Esophagus muscularis mucosa (tissue), 4 donors: Measurements from ENCODE around the gene DCHS1. TPM values are rescaled to one million over a fixed set of nuclear protein-coding genes. Genes with fewer than 3 reads are reported as not detected.

Experiments used
- DNase-seq: peaks from one replicate; pipeline ENCODE4 v3.0.0-alpha.2; 2017; ENCODE audit errors: extremely low spot score
- H3K27ac ChIP-seq, 4 donors: fragments of 200-600 bp; sonication (generic); replicated peaks in 1 of 4; 1 replicate in 3 of 4; 2 replicates in 1 of 4; pipeline ENCODE4 v1.5.1; 2016 to 2019; ENCODE audit warnings: mild to moderate bottlenecking in 1 of 4
- H3K27me3 ChIP-seq, 4 donors: fragments of 200-600 bp; sonication (generic); one replicate each; pipeline versions ENCODE4 v1.5.1 to v1.6.0; 2016 to 2019
- H3K36me3 ChIP-seq, 4 donors: fragments of 200-600 bp; sonication (generic); one replicate each; pipeline ENCODE4 v1.5.1; 2016 to 2019
- H3K4me1 ChIP-seq, 4 donors: fragments of 200-600 bp; sonication (generic); one replicate each; pipeline ENCODE4 v1.5.1; 2016 to 2019
- H3K4me3 ChIP-seq, 4 donors: fragments of 200-600 bp; sonication (generic); 1 replicate in 2 of 4; 2 replicates in 2 of 4; pipeline ENCODE4 v1.5.1; 2016 to 2019; ENCODE audit warnings: mild to moderate bottlenecking in 4 of 4, moderate library complexity in 1 of 4
- H3K9me3 ChIP-seq, 4 donors: fragments of 200-600 bp; sonication (generic); 1 replicate in 3 of 4; 2 replicates in 1 of 4; pipeline ENCODE4 v1.5.1; 2016 to 2019
- EP300 ChIP-seq: sonication (generic); formaldehyde crosslinking; IDR thresholded peaks from one replicate; pipeline ENCODE4 v1.6.1; 2017; ENCODE audit warnings: antibody characterized with exemption
- POLR2A ChIP-seq: fragments of 450-650 bp; IDR thresholded peaks from one replicate; pipeline ENCODE4 v1.6.1; 2017; ENCODE audit warnings: antibody characterized with exemption, moderate library complexity, mild to moderate bottlenecking, low read depth
- POLR2AphosphoS5 ChIP-seq, 2 donors: sonication (generic); formaldehyde crosslinking; IDR thresholded peaks; one replicate each; pipeline ENCODE4 v1.6.1; 2017; ENCODE audit warnings: antibody characterized with exemption in 2 of 2
- WGBS: methylation state at CpG from one replicate; pipeline ENCODE4 v1.1.5; 2018; 5-methylcytosine and 5-hydroxymethylcytosine counted together
- intact Hi-C: fragments of 100-400 bp; cut with DNase I; formaldehyde crosslinking; loops from one replicate; pipeline ENCODE4 v1.15.1; 2023
- total RNA-seq, 4 donors: library from RNA; depleted of rRNA; stranded (reverse); fragments of >200 nt; gene quantifications; one replicate each; pipeline versions ENCODE4 v1.1.0 to v1.2.1, GENCODE V29; 2016
- TF ChIP-seq, protein P1 (sequence below), 3 experiments: fragments of 200-600 bp in 2 of 3; fragments of 450-650 bp in 1 of 3; sonication (generic) in 2 of 3; IDR thresholded peaks; one replicate each; pipeline ENCODE4 v1.5.1; 2017 to 2019; ENCODE audit warnings: antibody characterized with exemption in 3 of 3, mild to moderate bottlenecking in 2 of 3, moderate library complexity in 1 of 3

DCHS1 gene
- total RNA-seq, 4 donors from 2014 or later, result 27.0 to 60.9 (median 34.0) TPM

DNA sequence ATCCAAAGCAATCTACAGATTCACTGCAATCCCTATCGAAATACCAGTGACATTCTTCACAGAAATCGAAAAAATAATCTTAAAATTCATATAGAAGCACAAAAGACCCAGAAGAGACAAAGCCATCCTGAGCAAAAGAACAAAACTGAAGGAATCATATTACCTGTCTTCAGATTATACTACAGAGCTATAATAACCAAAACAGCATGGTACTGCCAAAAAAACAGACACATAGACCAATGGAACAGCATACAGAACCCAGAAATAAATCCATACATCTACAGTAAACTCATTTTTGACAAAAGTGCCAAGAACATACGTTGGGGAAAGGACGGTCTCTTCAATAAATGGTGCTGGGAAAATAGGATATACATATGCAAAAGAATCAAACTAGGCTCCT is 71.1 kb downstream of the DCHS1 start:
- Histone ChIP-seq H3K4me3 (no peak overlapping the region), H3K4me1 (peaks cover 6 to 16% (median 9%) of the 10 kb centered on the region in 4 donors), H3K27me3 (no peaks in the 10 kb centered on the region), H3K9me3 (peaks cover 0 to 17% (median 0%) of the 10 kb centered on the region in 4 donors), H3K27ac (no peak overlapping the region), H3K36me3 (peaks cover 0 to 34% (median 0%) of the 10 kb centered on the region in 4 donors)
- TF ChIP-seq POLR2AphosphoS5 (IDR thresholded peaks at IDR 0.05), result no peak
- no peak for TF ChIP-seq EP300
- TF ChIP-seq, protein P1, sequence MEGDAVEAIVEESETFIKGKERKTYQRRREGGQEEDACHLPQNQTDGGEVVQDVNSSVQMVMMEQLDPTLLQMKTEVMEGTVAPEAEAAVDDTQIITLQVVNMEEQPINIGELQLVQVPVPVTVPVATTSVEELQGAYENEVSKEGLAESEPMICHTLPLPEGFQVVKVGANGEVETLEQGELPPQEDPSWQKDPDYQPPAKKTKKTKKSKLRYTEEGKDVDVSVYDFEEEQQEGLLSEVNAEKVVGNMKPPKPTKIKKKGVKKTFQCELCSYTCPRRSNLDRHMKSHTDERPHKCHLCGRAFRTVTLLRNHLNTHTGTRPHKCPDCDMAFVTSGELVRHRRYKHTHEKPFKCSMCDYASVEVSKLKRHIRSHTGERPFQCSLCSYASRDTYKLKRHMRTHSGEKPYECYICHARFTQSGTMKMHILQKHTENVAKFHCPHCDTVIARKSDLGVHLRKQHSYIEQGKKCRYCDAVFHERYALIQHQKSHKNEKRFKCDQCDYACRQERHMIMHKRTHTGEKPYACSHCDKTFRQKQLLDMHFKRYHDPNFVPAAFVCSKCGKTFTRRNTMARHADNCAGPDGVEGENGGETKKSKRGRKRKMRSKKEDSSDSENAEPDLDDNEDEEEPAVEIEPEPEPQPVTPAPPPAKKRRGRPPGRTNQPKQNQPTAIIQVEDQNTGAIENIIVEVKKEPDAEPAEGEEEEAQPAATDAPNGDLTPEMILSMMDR (IDR thresholded peaks at IDR 0.05), result no peak
- TF ChIP-seq POLR2A, result no peak
- DNase-seq, result no peak
- intact Hi-C loops, result no loop called here
- 87% methylated on average over 4 of the region's 4 CpGs for WGBS

DNA sequence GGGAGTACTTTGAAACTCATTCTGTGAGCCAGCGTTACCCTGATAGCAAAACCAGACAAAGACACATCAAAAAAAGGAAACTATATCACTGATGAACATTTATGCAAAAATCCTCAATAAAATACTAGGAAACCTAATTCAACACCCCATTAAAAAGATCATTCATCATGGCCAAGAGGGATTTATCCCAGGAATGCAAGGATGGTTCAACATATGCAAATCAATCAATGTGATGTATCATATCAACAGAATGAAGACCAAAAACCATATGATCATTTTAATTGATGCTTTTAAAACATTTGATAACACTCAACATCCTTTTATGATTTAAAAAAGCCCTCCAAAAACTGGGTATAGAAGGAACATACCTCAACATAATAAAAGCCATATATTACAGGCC is 72.0 kb downstream of the DCHS1 start:
- intact Hi-C loops, result no loop called here
- Histone ChIP-seq H3K4me3 (no peak overlapping the region), H3K9me3 (peaks cover 0 to 17% (median 0%) of the 10 kb centered on the region in 4 donors), H3K4me1 (peaks cover 6 to 16% (median 9%) of the 10 kb centered on the region in 4 donors), H3K36me3 (peaks cover 0 to 33% (median 0%) of the 10 kb centered on the region in 4 donors), H3K27me3 (no peaks in the 10 kb centered on the region), H3K27ac (no peak overlapping the region)
- DNase-seq, result no peak
- TF ChIP-seq EP300, result no peak
- no peak for TF ChIP-seq POLR2A
- TF ChIP-seq POLR2AphosphoS5 (IDR thresholded peaks at IDR 0.05), result no peak
- TF ChIP-seq, protein P1 (IDR thresholded peaks at IDR 0.05), result no peak
- WGBS, result 97% methylated on average over 1 of the region's 1 CpG

- no peak overlapping the region for H3K27ac ChIP-seq
- peaks cover 0 to 14% (median 0%) of the 10 kb centered on the region in 4 donors for H3K36me3 ChIP-seq
- H3K9me3 ChIP-seq, result peaks cover 0 to 14% (median 0%) of the 10 kb centered on the region in 4 donors
- no peak for DNase-seq
- no peak for TF ChIP-seq POLR2A
- TF ChIP-seq EP300, result no peak
- TF ChIP-seq, protein P1 (IDR thresholded peaks at IDR 0.05), result no peak
- no peak for TF ChIP-seq POLR2AphosphoS5 (IDR thresholded peaks at IDR 0.05)
- WGBS, result 92% methylated on average over 2 of the region's 2 CpGs
- peaks cover 18 to 31% (median 21%) of the 10 kb centered on the region in 4 donors for H3K4me1 ChIP-seq
- H3K4me3 ChIP-seq, result no peak overlapping the region
- intact Hi-C loops, result loop anchor here (5.0 kb wide), 1 partner anchor 42 kb away; no protein-coding TSS in a partner anchor
- H3K27me3 ChIP-seq, result no peaks in the 10 kb centered on the region
Measured at GRCh38 chr11:6579681-6580080, 75.9 kb downstream of the DCHS1 start.

GRCh38 chr11:6578134-6578533 is 77.5 kb downstream of the DCHS1 start:
- Histone ChIP-seq H3K4me1 (peaks cover 18 to 31% (median 21%) of the 10 kb centered on the region in 4 donors), H3K4me3 (no peak overlapping the region), H3K9me3 (peaks cover 0 to 2% (median 0%) of the 10 kb centered on the region in 4 donors), H3K27me3 (no peaks in the 10 kb centered on the region), H3K36me3 (peaks cover 0 to 14% (median 0%) of the 10 kb centered on the region in 4 donors), H3K27ac (no peak overlapping the region)
- DNase-seq, result peak; percentile 24
- intact Hi-C loops, result loop anchor here (5.0 kb wide), 1 partner anchor 41 kb away; no protein-coding TSS in a partner anchor
- WGBS, result 95% methylated on average over 1 of the region's 1 CpG
- TF ChIP-seq, protein P1 (IDR thresholded peaks at IDR 0.05), result no peak
